GM18499 (cell line): ENCODE measurements around the gene TMEFF1.

Experiments used
- ATAC-seq: cut with Tn5 transposase; IDR thresholded peaks from one replicate; pipeline ENCODE4 v1.9.1; 2021; ENCODE audit warnings: moderate number of reproducible peaks; ENCODE audit not compliant: insufficient read depth, unreplicated experiment

TMEFF1 gene

GRCh38 chr9:100445903-100446549 is 26.9 kb upstream of the TMEFF1 start:
- ATAC-seq: no peak

GRCh38 chr9:100447041-100447440 is 25.9 kb upstream of the TMEFF1 start:
- ATAC-seq: no peak

- ATAC-seq: no peak
These were observed 24.7 kb upstream of the TMEFF1 start for GRCh38 chr9:100448266-100448665.

GRCh38 chr9:100449420-100449819 is 23.5 kb upstream of the TMEFF1 start:
- peak; percentile 66 for ATAC-seq

- ATAC-seq: no peak
These were observed 20.1 kb upstream of the TMEFF1 start for GRCh38 chr9:100452894-100453293.

- no peak for ATAC-seq
These were observed 17.5 kb upstream of the TMEFF1 start for GRCh38 chr9:100455470-100455869.

GRCh38 chr9:100457517-100457916 is 15.4 kb upstream of the TMEFF1 start:
- no peak for ATAC-seq

DNA sequence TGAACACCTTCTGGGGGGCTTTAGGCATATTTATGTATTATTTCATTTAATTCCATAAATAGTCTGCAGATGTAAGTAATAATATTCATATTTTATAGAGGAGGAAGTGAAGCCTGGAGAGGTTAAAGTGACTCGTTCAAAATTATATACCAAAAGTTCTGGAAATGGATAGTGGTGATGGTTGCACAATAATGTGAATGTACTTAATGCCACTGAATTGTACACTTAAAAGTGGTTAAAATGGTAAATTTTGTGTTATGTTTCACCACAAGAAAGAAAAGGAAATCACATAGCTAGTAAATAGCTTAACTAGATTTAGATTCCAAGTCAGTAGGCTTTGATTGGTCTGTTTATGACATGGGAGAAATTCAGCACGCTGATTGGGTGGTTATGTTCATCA is 13.0 kb upstream of the TMEFF1 start:
- no peak for ATAC-seq

GRCh38 chr9:100465274-100465673 is 7.7 kb upstream of the TMEFF1 start:
- ATAC-seq: no peak

DNA sequence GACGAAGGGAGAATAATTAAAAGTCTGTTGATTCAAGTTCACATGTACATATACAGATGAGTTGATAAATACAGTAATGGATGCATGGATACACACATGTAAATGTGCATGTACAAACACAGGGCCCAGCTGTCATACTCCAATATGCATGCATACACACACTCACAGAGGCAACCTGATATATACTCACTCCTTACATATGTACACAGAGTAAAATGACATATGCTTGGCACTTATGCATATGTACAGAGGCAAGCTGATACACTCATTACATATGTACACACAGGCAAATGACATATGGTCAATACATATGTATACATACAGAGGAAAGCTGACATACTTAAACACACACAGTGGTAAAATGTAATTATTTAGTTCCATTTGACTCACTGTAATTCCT is 7.2 kb upstream of the TMEFF1 start:
- no peak for ATAC-seq

GRCh38 chr9:100466171-100466828 is 6.6 kb upstream of the TMEFF1 start:
- no peak for ATAC-seq

GRCh38 chr9:100466829-100467221 is 6.1 kb upstream of the TMEFF1 start:
- ATAC-seq: no peak

- ATAC-seq: no peak
These were observed 4.9 kb upstream of the TMEFF1 start for GRCh38 chr9:100468041-100468440.

DNA sequence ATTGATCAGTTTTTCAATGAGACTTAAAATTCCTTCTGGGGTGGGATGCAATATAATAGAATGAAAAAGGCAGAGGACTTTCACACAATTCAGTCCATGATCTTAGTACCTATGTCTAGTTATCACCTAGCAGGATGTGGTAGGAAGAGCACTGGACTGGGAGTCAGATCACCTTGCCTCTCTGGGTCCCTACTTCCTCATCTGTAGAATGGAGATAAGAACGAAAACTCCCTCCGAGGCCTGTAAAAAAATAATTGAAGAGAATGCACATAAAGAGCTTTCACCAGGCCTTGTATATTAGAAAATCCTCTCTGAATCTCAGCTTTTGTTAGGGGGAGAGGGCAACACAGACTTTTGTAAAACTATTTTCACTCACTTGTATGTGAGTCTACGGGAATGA is 681 bp upstream of the TMEFF1 start:
- ATAC-seq: no peak

DNA sequence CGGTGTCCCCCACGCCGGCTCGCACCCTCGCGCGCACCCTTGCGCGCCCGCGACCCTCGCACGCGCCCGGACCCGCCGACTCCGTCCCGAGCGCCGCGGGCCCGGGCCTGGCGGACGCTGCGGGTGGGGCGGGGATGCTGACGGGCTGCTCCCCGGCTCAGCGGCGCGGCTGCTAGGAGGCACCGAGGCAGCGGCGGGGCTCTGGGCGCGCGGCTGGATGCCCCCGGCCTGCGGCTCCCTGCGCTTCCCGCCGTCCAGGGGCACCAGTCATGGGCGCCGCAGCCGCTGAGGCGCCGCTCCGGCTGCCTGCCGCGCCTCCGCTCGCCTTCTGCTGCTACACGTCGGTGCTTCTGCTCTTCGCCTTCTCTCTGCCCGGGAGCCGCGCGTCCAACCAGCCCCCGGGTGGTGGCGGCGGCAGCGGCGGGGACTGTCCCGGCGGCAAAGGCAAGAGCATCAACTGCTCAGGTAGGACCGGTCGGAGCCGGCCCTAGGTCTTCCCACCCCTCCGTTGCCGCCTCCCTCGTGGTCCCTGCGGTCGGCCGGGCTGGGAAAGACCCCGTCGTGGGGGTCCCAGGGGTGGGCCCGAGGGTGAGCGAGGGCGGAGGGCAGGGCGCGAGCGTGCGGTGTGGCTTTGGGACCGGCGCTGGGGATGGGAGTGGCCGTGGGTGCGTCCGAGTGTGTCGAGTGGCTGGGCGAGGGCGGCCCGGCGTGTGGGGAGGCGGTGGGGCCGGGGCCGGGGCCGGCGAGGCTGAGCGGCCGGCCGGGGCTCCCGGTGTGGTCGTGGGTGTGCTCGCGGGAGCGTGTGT is 530 bp downstream of the TMEFF1 start:
- ATAC-seq: no peak

DNA sequence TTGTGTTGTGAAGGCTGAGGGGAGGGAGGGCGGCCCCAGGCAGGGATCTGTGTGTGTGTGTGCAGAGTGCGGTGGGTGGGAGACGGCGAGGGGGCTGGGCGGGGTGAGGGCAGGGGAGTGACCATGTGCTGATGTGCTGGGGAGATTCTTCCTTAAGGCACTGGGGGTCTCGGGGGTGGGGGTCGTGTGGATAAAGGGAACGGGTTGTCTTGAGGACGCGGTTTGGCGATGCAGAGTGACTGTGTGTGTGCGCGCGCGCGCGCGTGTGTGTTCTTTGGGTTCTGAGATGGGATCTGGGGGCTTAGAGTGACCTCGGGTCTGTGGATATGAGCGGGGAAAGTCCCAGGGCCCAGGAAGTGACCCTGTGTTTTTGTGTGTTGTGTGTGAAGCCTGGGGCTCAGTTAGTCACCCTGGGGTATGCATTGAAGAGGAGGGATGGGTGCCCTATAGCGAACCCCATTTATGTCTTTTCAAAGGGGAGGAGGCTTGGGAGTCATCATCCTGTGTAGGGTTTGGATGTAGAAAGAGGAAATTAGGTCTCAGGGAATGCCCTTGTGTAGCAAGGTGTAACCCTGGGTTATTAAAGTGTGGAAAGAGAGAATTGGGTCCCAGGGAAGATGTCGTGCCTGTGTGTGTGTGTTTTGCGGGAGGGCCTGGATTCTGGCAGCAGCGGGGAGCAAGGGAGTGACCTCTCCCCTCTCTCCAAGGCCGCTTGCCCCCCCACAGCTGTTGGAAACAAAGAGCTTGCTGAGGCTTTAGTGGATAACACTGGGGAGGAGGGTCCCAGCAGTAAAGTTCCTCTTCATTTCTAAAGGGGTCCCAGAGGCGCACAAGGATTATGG is 1.4 kb downstream of the TMEFF1 start:
- ATAC-seq: no peak

GRCh38 chr9:100474924-100475276 is 2.0 kb downstream of the TMEFF1 start:
- no peak for ATAC-seq

DNA sequence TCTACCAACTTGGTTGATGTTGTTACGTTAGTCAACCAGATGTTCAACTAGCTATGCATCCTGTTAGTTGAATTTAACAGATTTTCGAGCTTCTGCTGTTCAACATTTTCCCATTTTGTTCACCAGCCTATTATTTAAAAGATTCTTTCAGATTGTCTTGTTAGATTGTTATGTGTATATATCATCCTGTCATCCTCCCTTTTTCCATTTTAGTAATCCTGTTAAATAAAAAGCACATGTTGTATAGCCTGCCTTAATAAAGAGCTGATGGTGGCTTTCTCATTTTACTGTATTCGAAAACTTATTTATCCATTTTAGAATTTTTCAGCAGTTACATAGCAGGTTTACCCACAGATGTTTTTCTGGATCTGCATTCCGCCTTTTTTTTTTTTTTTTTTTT is 4.3 kb downstream of the TMEFF1 start:
- ATAC-seq: no peak

- ATAC-seq: no peak
These were observed 5.2 kb downstream of the TMEFF1 start for GRCh38 chr9:100478192-100478591.

GRCh38 chr9:100479820-100480219 is 6.9 kb downstream of the TMEFF1 start:
- no peak for ATAC-seq

- no peak for ATAC-seq
These were observed 12.2 kb downstream of the TMEFF1 start for GRCh38 chr9:100485196-100485595.
